ENCODE measurements around the gene LMOD3.

The LMOD3 gene

DNA sequence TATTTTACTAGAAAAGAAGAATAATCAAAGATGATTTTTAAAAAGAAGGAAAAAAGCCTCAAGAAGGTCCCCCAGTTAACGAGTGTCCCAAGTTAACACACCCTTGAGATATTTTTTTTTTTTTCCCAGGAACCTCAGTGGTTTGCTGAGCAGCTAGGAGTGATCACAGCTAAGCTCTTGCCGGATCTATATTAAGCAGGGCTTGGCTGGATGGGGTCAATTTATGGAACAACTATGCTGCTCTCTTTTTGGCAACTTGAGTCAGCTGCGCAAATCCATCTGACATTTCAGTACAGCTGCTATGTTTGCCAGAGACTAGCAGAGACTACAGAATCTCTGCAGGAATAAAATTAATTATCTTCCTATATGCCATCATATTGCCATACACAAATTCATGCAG, at the start of gene LMOD3:
Gene LMOD3, minus strand, starts transcription at position 193 of the 400 bp plus-strand sequence. CDS start 209 bp downstream, outside the sequence.
- no peak for DNase-seq (ENCODE audit: low spot score)

- no peak for DNase-seq (ENCODE audit: low spot score)
Observed at GRCh38 chr3:69172058-69172457, 49.7 kb upstream of the LMOD3 start.

GRCh38 chr3:69166446-69166845, 44.1 kb upstream of the LMOD3 start:
- no peak for DNase-seq (ENCODE audit: low spot score)

DNA sequence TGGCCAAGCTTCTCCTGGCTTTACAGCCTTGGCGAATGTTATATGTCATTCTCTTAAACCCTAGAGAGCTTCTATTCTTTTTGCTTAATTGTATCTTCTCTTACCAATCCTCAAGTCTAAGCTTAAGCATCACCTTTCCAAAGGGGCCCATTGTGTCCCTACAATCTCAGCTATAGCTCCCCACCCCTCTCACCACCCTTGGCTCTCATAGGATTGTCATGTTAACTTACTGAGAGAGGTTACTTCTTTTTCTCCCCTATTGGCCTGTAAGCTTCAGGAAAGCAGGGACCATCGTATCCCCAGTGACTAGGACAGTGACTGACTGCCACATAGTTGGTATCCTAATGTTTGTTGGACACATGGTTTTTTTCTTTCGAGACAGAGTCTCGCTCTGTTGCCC, 43.3 kb upstream of the LMOD3 start:
- DNase-seq (ENCODE audit: low spot score): no peak

- DNase-seq (ENCODE audit: low spot score): no peak
Observed at GRCh38 chr3:69164296-69164695, 41.9 kb upstream of the LMOD3 start.

DNA sequence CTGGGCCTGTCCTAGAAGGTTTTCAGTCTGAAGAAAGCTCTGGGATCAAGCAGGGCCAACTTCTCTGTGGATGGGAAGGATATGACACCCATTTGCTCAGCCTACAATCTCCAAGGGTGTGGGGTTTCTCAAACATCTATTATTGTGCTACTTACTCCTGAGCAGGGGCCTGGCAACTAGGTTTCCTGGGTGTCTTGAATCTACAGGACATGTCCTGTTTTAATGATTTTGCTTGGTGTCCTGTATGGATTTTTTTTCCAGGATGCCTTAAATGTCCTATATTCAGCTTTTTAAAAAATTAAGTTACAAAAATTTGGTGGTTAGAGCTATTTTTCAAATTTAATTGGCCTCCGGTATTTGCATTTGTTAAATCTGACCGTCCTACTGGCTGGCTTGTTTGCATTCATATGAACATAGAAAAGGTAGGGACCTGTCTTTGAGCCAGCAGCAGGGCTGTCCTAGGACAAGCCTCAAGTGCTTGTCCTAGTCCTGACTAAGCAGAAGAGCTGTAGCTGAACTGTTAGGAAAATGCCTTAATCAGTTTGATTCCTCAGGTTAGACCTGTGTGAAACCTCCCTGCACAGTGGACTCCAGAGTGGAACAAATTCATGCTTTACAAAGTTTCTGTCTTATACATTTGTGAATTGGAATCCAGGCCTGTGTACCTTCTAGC, 40.0 kb upstream of the LMOD3 start:
- no peak for DNase-seq (ENCODE audit: low spot score)

DNA sequence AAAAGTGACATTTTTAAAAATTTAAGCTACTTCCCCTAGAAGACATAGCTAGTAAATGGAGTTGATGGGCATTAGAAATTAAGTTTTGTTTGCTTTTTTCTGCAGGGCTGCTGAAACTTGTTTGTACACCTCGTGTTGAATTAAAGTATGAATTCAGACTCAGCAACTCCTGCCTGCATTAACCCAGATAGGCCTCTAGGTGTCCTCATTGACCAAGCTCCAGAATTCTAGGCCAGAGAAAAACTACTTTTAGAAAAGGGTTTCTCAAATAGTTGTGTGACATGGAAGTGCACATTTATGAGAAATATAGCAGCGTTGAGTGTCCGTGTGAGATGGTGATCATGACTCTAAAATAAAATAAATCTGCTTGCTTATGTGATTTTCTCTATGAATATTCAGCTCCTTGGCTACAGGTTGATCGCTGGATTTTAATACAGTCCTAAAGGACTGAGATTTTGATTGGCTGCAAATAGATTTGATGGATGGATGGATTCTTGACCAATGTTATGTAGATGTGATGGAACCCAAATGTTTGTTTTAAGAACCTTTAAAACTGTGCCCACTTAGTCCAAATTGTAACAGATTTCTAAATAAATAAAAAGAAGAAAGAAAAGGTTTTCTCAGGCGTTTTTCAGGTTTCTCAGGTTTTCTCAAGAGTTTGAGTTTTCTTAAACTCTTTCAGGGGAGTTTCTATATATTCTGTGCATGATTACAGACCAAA, 39.4 kb upstream of the LMOD3 start:
- DNase-seq (ENCODE audit: low spot score): peak; percentile 57

GRCh38 chr3:69160525-69160924, 38.1 kb upstream of the LMOD3 start:
- no peak for DNase-seq (ENCODE audit: low spot score)

DNA sequence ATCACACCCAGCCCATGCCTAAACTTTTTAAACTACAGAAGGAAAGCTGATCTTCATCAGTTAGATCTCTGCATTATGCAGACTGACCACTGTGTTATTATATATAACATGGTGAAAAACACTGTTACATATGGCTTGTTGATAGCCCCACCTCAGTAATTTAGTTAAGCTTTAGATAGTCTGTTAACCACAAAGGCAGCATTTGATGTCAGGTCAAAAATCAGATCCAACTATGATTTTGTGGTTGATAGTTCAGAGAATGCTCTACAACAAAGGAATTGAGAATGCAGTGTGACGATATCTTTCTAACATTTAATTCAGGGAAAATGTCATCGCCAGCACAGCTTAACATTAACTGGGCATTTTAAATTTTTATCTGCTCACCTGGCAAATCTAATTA, 37.7 kb upstream of the LMOD3 start:
- no peak for DNase-seq (ENCODE audit: low spot score)

GRCh38 chr3:69149586-69149985, 27.2 kb upstream of the LMOD3 start:
- DNase-seq (ENCODE audit: low spot score): no peak

DNA sequence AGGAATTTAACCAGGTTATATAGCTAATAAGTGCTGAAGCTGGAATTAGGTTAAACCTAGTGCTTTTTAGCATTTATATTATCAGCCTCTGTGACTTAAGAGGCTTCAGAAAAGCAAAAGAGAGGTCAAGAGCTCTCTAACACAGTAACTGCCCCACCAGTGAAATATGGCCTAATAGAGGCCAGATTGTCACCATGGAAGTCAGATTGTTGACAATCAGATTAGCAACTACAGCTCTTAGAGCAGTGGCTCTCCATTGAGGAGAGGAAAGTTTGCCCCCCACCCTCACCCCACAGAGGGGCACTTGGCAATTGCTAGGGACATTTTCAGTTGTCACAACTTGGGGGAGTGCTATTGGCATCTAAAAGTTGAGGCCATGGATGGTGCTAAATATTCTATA, 23.3 kb upstream of the LMOD3 start:
- DNase-seq (ENCODE audit: low spot score): no peak

- no peak for DNase-seq (ENCODE audit: low spot score)
Observed at GRCh38 chr3:69144631-69145245, 22.3 kb upstream of the LMOD3 start.

GRCh38 chr3:69143612-69144011, 21.2 kb upstream of the LMOD3 start:
- no peak for DNase-seq (ENCODE audit: low spot score)

DNA sequence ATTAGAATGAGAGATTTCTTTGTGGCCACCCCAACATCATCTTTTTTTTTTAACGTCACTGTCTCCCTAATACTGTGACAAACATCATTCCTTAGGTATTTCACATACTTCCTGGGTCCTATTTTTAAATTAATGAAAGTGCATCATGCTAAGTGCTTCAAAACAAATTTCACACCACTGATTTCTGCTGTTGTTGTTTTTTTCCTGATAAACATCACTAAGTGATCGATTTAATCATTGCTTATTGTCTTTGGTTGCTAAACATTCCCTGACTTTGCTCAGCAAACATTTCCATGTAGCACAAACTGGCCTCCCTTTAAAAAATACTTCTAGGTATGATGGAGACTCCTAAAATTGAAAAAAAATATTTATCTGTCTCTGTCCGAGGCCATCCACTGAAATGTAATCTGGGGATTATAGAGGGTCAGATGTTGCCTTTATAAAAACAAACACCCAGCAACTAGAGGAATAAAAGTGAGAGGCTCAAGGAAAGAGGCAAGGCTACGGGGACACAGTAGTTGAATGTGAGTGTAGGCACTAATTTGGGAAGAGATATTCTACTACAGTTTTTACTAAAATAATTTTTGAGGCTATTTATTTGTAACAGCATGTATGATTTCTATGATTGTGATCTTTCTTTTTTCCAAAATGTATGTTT, 20.5 kb upstream of the LMOD3 start:
- no peak for DNase-seq (ENCODE audit: low spot score)

DNA sequence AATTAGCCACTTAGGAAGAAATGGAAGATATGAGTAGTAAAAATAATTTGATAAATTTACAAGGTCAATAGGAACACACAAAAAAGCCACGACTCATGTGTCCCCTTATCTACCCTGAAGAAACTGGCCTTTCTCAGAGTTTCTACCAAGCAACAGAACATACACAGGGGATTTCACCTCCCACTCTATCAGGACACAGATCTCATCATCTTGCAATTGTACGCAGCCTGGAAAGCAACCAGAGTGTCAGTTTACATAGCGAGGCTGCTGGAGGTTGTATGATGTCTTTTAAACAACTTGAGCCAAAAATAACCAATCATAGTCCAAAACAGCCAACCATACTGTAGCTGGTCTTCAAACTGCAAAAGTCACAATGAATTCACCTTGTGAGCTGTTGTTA, 19.7 kb upstream of the LMOD3 start:
- DNase-seq (ENCODE audit: low spot score): no peak

- no peak for DNase-seq (ENCODE audit: low spot score)
Observed at GRCh38 chr3:69141313-69141712, 18.9 kb upstream of the LMOD3 start.

- no peak for DNase-seq (ENCODE audit: low spot score)
Observed at GRCh38 chr3:69137412-69137811, 15.0 kb upstream of the LMOD3 start.

GRCh38 chr3:69137005-69137404, 14.6 kb upstream of the LMOD3 start:
- DNase-seq (ENCODE audit: low spot score): no peak

DNA sequence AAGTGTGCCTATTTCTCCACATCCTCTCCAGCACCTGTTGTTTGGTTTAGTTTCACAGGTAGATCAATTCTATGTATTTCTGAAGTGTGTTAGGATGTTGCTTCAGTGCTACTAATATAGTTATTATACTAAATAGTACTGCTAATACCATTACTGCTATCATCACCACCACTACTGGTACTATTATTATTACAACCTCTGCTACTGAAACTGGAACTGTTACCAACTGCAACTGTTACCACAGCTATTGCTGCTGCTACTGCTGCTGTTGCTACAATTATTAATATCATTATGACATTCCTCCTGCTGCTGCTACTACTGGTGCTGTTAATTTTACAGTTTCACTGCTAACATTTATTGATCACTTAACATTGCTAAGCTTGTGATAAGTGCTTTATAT, 8.3 kb upstream of the LMOD3 start:
- no peak for DNase-seq (ENCODE audit: low spot score)

DNA sequence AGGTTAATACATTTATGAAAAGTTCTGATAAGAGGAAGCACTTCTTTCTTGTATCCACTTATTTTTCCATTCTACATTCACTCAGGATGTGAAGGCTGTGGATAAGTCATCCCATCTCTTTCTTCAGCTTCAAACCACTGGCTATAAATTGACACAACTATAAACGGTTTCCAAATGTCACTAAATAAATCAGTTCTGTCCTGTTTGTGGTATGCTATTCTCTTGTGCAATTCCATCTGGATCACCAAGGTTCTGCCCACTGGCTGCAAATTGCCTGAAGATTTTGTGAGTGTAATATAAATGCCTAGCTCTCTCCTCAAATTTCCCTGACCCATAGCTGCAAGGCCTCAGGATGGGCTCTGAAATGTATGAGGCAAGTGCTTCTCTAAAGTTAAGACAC, 7.1 kb upstream of the LMOD3 start:
- DNase-seq (ENCODE audit: low spot score): peak; percentile 18

- no peak for DNase-seq (ENCODE audit: low spot score)
Observed at GRCh38 chr3:69128509-69128908, 6.1 kb upstream of the LMOD3 start.

GRCh38 chr3:69126999-69127398, 4.6 kb upstream of the LMOD3 start:
- no peak for DNase-seq (ENCODE audit: low spot score)

DNA sequence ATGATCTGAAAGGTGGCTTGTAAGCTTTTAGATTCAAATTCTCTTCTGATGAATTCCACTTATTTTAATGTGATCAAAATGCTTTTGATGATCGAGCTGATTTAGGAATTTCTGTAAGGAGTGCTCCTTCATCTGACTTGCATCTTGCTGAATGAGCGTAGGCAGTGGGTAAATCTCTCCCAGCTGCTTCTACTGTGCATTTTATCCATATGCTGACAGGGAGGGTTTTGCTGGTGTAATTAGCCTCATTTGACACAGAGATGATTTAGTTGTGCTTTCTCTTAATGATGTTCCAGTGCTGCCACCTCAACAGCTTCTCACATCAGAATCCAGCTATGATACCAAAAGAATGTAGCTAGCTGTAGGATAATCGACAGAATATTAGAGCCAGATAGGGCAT, 3.8 kb upstream of the LMOD3 start:
- no peak for DNase-seq (ENCODE audit: low spot score)

Data from AG08396 (cell line).